Heart left ventricle (tissue), 13 donors: Measurements from ENCODE around the gene INPP5K.

Experiments
- CTCF ChIP-seq, 12 donors: fragments of 200-600 bp; sonication (generic) in 4 of 12; IDR thresholded peaks; one replicate each; pipeline versions ENCODE4 v1.5.0 to v1.8.0; 2018 to 2022; ENCODE audit warnings: antibody characterized with exemption in 12 of 12, mild to moderate bottlenecking in 5 of 12
- POLR2A ChIP-seq, 2 donors: fragments of 450-650 bp; IDR thresholded peaks; one replicate each; pipeline ENCODE4 v1.6.1; 2017; ENCODE audit warnings: antibody characterized with exemption in 2 of 2, mild to moderate bottlenecking in 2 of 2, moderate library complexity in 2 of 2
- donor health status: ischemic (EF 13 %, LVEDD 7.1; RV severe dilation, severe dysfunction).
- donor health status: DM: no; HTN: yes; CAD: no.
- donor health status: DM: no; HTN: no; CAD: no.
- donor health status: ischemic (EF 25% LVEDD 6.9; RV normal size, moderate dysfunction).
- donor health status: ischemic (EF 25% LVEDD 5.7; RV mildly dilated, moderate dysfunction).
- donor health status: ischemic (EF 35%, LVEDD 5.7; RV mildly dilated, moderate dysfunction).
- donor health status: nonischemic (EF 11% LVEDD 7.7; RV severe dilation, severe dysfunction).
- donor health status: DM: yes; HTN: yes; CAD: no.
- donor health status: PGD.
- donor health status: ischemic (EF 29% LVEDD 5.4; RV normal size, mild dysfunction).
- donor health status: nonischemic (EF 23%, LVEDD 6.1; RV moderate dilation, normal function).

GRCh38 chr17:1519678-1520077 is 3.3 kb upstream of the INPP5K start:
- no peak for TF ChIP-seq CTCF (IDR thresholded peaks at IDR 0.05)
- no peak for TF ChIP-seq POLR2A (IDR thresholded peaks at IDR 0.05)
